Small intestine (tissue), 7 donors: ENCODE data around the gene CDK5. TPM values are rescaled to one million over a fixed set of nuclear protein-coding genes. Genes with fewer than 3 reads are reported as not detected.

ENCODE experiments used
- DNase-seq, 2 donors: peaks; one replicate each; pipeline versions ENCODE4 v3.0.0 to v3.0.0-alpha.2; 2013
- FAIRE-seq: peaks from 2 replicates; lab custom pipeline; 2012; peaks lifted over from hg19 to GRCh38; lab: Jason Lieb, UNC
- H3K27ac ChIP-seq, 3 donors: one replicate each; pipeline ENCODE4 v1.5.1; 2013; ENCODE audit warnings: low read length in 2 of 3, mild to moderate bottlenecking in 2 of 3, control low read depth in 1 of 3, inconsistent platforms in 1 of 3, low read depth in 1 of 3, moderate library complexity in 1 of 3
- H3K27me3 ChIP-seq, 3 donors: one replicate each; pipeline ENCODE4 v1.6.1; 2013; ENCODE audit warnings: low read length in 3 of 3, inconsistent platforms in 1 of 3; ENCODE audit not compliant: control insufficient read depth in 3 of 3, insufficient read depth in 3 of 3
- H3K36me3 ChIP-seq, 3 donors: one replicate each; pipeline ENCODE4 v1.6.1; 2013; ENCODE audit warnings: low read length in 3 of 3, inconsistent platforms in 1 of 3, low read depth in 1 of 3, mild to moderate bottlenecking in 1 of 3, moderate library complexity in 1 of 3; ENCODE audit not compliant: control insufficient read depth in 3 of 3, insufficient read depth in 2 of 3
- H3K4me1 ChIP-seq, 3 donors: one replicate each; pipeline ENCODE4 v1.6.1; 2013; ENCODE audit warnings: low read length in 2 of 3, inconsistent platforms in 1 of 3, low read depth in 1 of 3, mild to moderate bottlenecking in 1 of 3, moderate library complexity in 1 of 3; ENCODE audit not compliant: control insufficient read depth in 3 of 3, insufficient read depth in 2 of 3
- H3K4me3 ChIP-seq, 3 donors: one replicate each; pipeline ENCODE4 v1.5.1; 2013; ENCODE audit warnings: low read length in 3 of 3, control low read depth in 1 of 3, inconsistent platforms in 1 of 3, low read depth in 1 of 3, mild to moderate bottlenecking in 1 of 3, moderate library complexity in 1 of 3
- H3K9me3 ChIP-seq, 2 donors: one replicate each; pipeline ENCODE4 v1.6.1; 2013; ENCODE audit warnings: low read depth in 1 of 2, low read length in 1 of 2; ENCODE audit not compliant: control insufficient read depth in 2 of 2, insufficient read depth in 1 of 2
- WGBS, 3 donors: extraction: QIAGEN DNeasy Blood & Tissue Kit; methylation state at CpG; one replicate each; pipeline ENCODE4 v1.1.7; 2013; 5-methylcytosine and 5-hydroxymethylcytosine counted together
- polyA plus RNA-seq, 4 donors: library from polyadenylated mRNA; stranded (reverse) in 3 of 4; unstranded in 1 of 4; fragments of 200-250 nt in 3 of 4; fragments of 120-200 nt in 1 of 4; gene quantifications; one replicate each; pipeline versions ENCODE4 v1.2.1 to v1.2.3, GENCODE V29; 2013
- donor health status: healthy with polysubstance abuse.
- donor health status: control.
- donor health status: control.
- donor health status: Bipolar disorder and iron deficiency.
- donor health status: healthy.

The CDK5 gene
- polyA plus RNA-seq, 4 donors = 10.8 to 19.7 (median 11.9) TPM

DNA sequence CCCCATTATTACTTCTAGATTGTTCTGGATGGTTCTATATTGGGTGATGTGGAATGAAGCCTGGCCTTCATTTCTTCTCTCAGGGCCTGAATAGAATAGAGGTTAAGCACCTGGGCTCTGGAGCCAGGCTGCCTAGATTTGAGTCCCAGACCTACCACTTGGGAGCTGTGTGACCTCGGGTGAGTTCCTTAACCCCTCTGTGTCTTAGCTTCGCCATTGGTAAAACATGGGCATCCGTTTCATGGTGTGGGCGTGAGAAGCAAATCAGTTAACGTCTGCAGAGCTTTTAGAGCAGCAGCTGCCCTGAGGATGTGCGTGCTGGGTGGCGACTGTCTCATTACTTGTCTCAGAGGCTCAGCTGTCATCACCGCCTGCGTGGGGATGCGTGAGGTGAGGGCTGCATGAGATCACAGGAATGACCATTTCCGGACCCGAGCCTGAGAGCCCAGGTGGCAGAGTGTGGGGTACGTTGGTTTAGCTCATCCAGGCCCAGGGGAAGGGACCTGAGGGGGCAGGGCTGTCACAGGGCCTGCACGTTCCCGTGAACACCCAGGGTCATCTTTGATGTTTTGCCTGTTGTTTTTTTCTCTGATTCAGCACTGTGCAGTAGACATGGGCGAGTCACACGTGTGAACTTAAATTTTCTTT lies 38.3 kb upstream of the CDK5 start:
- H3K27ac ChIP-seq = no peak overlapping the region
- H3K4me3 ChIP-seq = no peak overlapping the region
- peaks cover 0 to 8% (median 2%) of the 10 kb centered on the region in 3 donors for H3K4me1 ChIP-seq
- 82 to 89% (median 83%) methylated on average over 17 of the region's 17 CpGs for WGBS, 3 donors
- FAIRE-seq (no peak), DNase-seq (no peak)
- no peaks in the 10 kb centered on the region for H3K27me3 ChIP-seq
- peaks cover 0 to 56% (median 0%) of the 10 kb centered on the region in 3 donors for H3K36me3 ChIP-seq
- H3K9me3 ChIP-seq = no peaks in the 10 kb centered on the region

DNA sequence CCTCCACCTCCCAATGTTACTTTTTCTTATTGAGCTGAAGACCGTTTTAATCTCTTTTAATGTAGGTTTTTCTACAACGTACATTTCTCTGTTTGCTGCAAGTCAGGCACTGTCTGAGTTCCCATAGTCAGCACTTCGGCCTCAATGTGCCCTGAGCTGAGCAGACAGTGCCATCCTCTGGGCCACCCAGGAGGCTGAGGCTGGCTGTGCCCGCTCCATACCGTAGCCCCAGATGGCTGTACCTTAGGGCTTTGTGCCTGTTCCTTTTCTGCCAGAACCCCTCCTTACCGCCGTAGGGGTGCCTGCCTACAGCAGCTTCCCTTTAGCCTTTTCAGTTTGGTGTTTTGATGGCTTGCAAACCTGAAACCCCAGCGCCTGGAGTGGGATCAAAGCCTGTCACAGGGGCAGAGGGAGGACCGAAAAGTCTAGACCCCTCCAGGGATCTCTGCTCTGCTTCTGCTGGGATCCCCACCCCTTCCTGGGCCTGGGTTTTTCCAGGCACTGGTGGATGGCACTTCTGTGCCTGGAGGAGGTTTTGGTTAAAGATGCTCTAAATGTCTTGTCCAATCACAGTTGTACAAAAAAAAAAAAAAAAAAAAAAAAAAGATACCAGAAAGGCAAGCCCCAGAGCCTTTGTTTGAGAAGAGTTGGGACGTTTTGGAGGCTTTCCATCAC lies 37.6 kb upstream of the CDK5 start:
- Histone ChIP-seq H3K27ac (no peak overlapping the region), H3K27me3 (no peaks in the 10 kb centered on the region), H3K4me3 (no peak overlapping the region), H3K4me1 (peaks cover 0 to 8% (median 2%) of the 10 kb centered on the region in 3 donors), H3K9me3 (no peaks in the 10 kb centered on the region), H3K36me3 (peaks cover 0 to 56% (median 0%) of the 10 kb centered on the region in 3 donors)
- 74 to 82% (median 75%) methylated on average over 10 of the region's 10 CpGs for WGBS, 3 donors
- DNase-seq (no peak), FAIRE-seq (no peak)

DNA sequence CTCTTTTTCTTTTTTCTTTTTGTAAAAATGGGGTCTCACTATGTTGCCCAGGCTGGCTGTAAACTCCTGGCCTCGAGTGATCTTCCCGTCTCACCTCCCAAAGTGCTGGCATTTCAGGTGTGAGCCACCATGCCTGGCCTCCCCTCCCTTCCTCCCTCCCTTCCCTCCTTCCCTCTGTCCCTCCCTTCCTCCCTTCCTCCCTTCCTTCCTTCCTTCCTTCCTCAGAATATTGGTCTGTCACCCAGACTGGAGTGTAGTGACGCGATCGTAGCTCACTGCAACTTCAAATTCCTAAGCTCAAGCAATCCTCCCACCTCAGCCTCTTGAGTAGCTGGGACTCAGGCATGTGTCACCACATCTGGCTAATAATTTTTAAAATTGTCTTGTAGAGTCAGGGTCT lies 37.0 kb upstream of the CDK5 start:
- Histone ChIP-seq H3K27ac (no peak overlapping the region), H3K9me3 (no peaks in the 10 kb centered on the region), H3K4me3 (no peak overlapping the region), H3K4me1 (peaks cover 0 to 11% (median 3%) of the 10 kb centered on the region in 3 donors), H3K27me3 (no peaks in the 10 kb centered on the region), H3K36me3 (peaks cover 0 to 57% (median 0%) of the 10 kb centered on the region in 3 donors)
- DNase-seq = no peak
- no peak for FAIRE-seq
- 83 to 90% (median 83%) methylated on average over 5 of the region's 5 CpGs for WGBS, 3 donors

DNA sequence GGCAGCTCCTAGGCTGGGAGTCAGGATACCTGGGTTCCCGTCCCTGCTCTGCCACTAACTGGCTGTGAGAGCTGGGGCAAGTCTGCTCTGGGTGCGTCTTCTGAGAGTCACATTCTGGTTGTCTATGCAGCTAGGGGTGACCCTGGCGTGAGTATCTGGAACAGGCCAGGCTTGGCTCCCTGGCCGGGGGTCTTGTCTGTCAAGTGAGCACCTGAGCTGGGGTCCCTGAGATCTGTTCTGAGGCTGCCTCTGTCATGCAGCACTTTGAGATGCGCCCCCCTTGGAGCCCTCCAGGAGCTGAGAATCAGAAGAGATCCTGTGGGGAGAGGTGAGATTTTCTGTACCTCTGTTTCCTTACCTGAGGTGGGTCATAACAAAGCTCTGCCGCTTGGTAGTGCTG lies 36.1 kb upstream of the CDK5 start:
- H3K27ac ChIP-seq = no peak overlapping the region
- no peaks in the 10 kb centered on the region for H3K9me3 ChIP-seq
- H3K27me3 ChIP-seq = no peaks in the 10 kb centered on the region
- H3K36me3 ChIP-seq = peaks cover 0 to 64% (median 0%) of the 10 kb centered on the region in 3 donors
- no peak for FAIRE-seq
- no peak for DNase-seq
- no peak overlapping the region for H3K4me3 ChIP-seq
- H3K4me1 ChIP-seq = peaks cover 0 to 16% (median 2%) of the 10 kb centered on the region in 3 donors
- 92 to 94% (median 93%) methylated on average over 6 of the region's 6 CpGs for WGBS, 3 donors

DNA sequence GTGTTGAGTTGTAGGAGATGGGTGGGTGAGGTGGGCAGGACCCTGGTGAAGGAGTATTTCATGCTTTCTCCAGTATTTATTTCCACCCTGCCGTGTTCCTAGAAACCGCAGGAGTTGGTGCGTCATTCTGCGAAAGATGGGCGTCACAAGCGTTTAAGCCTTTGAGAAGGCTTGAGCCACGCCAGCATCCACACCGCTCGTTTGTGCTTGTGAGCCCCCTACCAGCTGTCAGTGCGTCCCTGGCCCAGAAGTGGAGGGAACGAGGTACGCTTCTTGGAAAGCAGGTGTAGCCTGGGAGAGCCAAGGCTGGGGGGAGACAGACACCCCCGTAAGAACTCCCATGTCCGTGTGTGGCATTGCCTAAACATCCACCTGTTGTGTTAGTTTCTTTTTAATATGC lies 34.3 kb upstream of the CDK5 start:
- no peaks in the 10 kb centered on the region for H3K9me3 ChIP-seq
- H3K27me3 ChIP-seq = no peaks in the 10 kb centered on the region
- H3K4me1 ChIP-seq = peaks cover 0 to 29% (median 4%) of the 10 kb centered on the region in 3 donors
- no peak overlapping the region for H3K4me3 ChIP-seq
- DNase-seq (no peak), FAIRE-seq (no peak)
- WGBS, 3 donors = 89 to 90% (median 90%) methylated on average over 14 of the region's 14 CpGs
- H3K27ac ChIP-seq = no peak overlapping the region
- peaks cover 0 to 61% (median 0%) of the 10 kb centered on the region in 3 donors for H3K36me3 ChIP-seq

DNA sequence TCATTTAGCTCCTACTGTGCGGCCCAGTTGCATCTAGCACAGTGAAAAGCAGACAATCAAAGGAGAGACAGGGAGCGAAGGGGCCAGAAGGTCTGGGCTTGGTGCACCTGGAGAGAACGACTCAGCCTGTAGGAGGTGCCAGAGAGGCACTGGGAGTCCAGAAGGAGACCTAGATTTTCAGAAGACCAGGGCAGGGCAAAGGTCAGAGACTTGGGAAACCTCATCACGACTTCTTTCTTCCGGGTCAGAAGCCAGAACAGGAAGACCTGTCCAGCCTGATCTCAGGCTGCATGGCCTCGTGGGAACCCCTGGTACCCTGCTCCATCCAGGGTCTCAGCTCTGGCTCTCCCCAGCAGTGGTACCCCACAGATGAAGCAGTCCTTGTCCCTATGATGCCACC lies 33.7 kb upstream of the CDK5 start:
- H3K27ac ChIP-seq = peak overlapping the region in 1 of 3 donors; percentile 29
- H3K9me3 ChIP-seq = no peaks in the 10 kb centered on the region
- peaks cover 0 to 29% (median 4%) of the 10 kb centered on the region in 3 donors for H3K4me1 ChIP-seq
- H3K36me3 ChIP-seq = peaks cover 0 to 57% (median 0%) of the 10 kb centered on the region in 3 donors
- WGBS, 3 donors = 36 to 44% (median 39%) methylated on average over 6 of the region's 6 CpGs
- H3K4me3 ChIP-seq = no peak overlapping the region
- H3K27me3 ChIP-seq = no peaks in the 10 kb centered on the region
- peak; percentile 80 to 93 for DNase-seq
- FAIRE-seq = no peak

DNA sequence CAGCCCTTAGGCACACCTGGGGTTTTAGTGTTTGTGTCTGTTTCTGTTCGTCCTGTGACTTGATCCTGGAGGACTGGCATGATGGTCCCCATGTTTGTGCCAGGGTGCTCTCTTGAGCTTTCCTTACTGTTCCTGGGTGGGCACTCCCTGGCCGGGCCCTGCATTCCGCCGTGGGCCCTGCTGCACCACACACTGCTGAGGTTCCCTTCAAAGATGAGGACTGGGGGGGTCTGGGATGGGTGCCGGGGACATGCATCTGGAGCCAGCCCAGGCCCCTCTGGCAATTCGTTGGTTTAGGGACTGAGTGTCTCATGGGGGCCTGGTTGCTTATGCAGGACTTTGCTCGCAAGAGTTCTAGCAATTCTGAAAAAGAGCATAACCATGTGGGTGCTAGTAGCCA lies 33.3 kb upstream of the CDK5 start:
- FAIRE-seq (no peak), DNase-seq (no peak)
- 88 to 89% (median 89%) methylated on average over 7 of the region's 7 CpGs for WGBS, 3 donors
- peaks cover 0 to 29% (median 4%) of the 10 kb centered on the region in 3 donors for H3K4me1 ChIP-seq
- H3K9me3 ChIP-seq = no peaks in the 10 kb centered on the region
- no peak overlapping the region for H3K27ac ChIP-seq
- peaks cover 0 to 55% (median 0%) of the 10 kb centered on the region in 3 donors for H3K36me3 ChIP-seq
- H3K27me3 ChIP-seq = no peaks in the 10 kb centered on the region
- no peak overlapping the region for H3K4me3 ChIP-seq

DNA sequence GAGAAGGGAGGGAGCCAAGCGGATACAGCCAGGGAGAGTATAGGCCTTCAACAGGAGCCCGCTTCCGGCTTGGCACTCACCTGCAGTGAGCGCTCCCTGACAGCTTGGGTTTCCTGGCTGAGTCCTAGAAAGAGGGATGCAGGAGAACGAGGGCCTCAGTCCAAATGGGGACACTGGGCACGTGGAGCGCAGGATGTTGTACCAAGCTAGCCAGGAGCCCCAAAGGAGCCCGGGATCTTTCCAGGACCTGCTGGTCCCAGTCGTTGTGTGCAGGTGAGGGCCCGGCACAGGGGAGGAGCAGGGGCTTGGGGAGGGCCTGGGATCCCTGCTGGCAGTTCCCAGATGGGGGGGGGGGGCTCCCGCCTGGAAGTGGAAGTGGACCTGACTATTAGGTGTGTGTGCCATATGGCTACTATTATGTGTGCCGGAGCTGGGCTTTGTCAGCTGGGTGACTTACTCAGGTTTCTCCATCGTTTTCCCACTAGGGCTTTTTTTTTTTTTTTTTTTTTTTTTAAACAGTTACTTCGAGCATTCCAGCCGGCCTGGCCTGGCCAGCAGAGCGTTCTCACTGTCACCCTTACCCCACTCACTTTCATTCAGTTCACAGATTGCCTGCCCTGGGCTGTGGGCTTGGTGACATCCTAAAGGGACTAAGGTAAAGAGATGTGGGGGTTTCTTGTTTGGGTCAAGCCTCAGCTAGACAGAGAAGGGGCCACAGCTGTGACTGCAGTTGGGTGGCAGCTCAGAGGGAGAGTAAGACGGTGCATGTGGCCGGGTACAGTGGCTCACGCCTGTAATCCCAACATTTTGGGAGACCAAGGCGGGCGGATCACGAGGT lies 32.4 kb upstream of the CDK5 start:
- H3K4me1 ChIP-seq = peaks cover 0 to 38% (median 4%) of the 10 kb centered on the region in 3 donors
- WGBS, 3 donors = 81 to 87% (median 84%) methylated on average over 22 of the region's 22 CpGs
- no peaks in the 10 kb centered on the region for H3K9me3 ChIP-seq
- no peak for FAIRE-seq
- H3K27ac ChIP-seq = peak overlapping the region; percentile 6 to 89 (median 63)
- peaks cover 0 to 49% (median 0%) of the 10 kb centered on the region in 3 donors for H3K36me3 ChIP-seq
- no peaks in the 10 kb centered on the region for H3K27me3 ChIP-seq
- H3K4me3 ChIP-seq = no peak overlapping the region
- no peak for DNase-seq
